ENCODE results near the gene RNFT2.

Gene RNFT2

DNA sequence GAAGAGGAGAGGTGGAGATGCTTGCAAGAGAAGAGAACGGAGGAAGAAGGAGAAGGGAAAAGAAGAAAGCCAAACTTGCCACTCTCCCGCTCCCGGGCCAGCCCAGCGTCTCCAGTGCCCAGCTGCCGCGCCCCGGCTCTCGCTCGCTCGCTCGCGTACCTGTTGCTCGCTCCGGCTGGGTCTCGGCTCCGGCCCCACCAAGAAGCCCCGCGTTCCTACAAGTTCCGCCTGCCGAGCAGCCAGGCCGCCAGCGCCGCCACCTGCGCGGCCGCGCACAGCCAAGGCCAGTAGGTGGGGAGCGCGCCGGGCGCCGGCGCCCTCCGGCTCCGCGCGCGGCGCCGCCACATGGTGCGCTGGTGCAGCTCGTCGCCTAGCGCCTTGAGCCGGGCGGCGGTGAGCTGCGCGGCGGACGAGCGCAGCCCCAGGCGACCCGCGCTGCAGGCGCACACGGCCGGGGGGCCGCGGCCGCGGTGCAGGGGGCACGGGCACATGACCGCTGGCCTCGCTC is 142.8 kb downstream of the RNFT2 start:
- DNase-seq: peak in 1 of 2 experiments; percentile 72

DNA sequence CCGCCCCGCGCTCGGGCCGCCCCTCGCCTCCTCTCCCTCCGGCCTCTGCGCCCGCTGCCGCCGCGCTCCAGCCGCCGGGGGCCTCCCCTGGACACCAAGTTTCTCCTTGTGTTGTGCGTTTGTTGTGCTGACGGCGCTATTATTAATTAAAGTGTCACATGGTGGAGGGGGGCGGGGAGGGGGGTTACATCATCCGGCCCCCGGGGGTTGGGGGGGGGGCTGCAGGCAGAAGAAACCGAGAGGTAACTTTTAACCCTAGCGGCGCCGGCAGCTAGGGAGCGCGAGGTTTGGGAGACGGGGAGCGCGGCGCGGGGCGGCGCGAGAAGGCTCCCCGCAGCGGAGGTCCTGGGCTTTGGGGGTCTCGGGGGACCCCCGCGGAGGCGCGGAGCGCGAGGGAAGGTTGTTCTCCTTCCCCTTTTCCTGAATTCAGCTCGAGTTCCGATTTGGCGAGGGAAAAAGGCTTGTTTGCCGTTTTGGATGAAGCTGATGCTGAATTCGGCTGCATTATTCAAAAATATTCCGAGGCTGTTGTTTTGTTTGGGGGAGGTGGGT is 143.3 kb downstream of the RNFT2 start, which contains the start of gene HRK:
TSS of gene HRK (minus strand) at position 117 of the 552 bp plus-strand sequence. CDS start 134 bp downstream, outside the sequence.
- no peak for DNase-seq

DNA sequence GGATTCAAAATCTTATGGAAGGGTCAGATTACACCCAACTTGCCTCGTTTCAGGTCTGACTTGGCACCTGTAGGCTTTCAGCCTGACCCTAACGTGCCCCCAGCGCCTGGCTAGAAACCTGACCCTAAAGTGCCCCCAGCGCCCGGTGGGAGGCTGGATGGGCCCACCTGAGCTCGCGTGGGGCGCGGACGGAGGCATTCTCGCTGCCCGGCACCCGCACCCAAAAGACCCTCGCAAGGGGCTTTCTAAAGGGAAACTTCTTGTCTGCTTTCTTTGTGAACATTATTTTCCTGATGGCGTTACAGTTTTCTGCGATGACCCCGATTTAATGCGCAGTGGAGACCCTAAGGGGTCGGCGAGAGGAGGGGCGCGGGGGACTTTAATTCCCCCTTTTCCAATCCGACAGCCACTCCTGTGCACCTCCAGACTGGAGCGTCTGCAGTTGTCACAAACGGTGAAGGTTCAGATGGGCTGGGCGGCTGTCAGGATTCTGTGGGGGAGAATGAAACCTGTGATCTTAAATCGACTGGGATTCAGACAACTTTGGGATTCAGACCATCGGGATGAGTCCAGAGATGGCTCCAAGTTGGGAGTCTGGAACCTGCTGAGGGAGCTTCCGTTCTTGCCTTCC is 143.9 kb downstream of the RNFT2 start:
- no peak for DNase-seq

DNA sequence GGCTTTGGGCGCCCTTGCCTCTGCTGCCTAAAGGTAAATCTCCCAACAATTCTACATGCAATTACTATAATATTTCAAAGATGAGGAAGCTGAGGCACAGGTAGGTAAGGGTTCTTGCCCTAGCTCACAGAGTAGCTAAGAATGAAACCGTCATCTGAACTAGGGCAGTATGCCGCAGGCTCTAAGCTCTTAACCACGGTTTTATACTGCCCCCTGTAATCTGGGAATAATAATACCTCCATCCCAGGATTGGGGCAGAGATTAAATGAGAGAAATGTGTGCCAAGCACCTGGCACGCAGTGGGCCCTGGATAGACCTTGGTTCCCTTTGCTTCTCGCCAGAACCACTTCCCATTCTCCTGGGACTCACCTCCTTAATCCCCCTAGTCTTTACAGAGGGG is 144.6 kb downstream of the RNFT2 start:
- DNase-seq: peak in 1 of 2 experiments; percentile 76

DNA sequence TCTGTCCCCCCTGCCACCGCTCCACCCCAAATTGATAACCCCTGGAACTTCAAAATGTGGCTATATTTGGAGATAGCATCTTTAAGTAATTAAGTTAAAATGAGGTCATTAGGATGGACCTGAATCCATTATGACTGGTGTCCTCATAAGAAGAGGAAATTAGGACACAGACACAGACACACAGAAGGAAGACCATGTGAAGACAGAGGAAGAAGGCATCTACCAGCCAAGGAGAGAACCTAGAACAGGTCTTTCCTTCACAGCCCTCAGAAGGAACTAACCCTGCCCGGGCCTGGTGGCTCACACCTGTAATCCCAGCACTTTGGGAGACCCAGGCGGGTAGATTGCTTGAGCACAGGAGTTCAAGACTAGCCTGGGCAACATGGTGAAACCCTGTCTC is 146.8 kb downstream of the RNFT2 start:
- DNase-seq: no peak

GRCh38 chr12:116885491-116885890 is 147.4 kb downstream of the RNFT2 start:
- no peak for DNase-seq

DNA sequence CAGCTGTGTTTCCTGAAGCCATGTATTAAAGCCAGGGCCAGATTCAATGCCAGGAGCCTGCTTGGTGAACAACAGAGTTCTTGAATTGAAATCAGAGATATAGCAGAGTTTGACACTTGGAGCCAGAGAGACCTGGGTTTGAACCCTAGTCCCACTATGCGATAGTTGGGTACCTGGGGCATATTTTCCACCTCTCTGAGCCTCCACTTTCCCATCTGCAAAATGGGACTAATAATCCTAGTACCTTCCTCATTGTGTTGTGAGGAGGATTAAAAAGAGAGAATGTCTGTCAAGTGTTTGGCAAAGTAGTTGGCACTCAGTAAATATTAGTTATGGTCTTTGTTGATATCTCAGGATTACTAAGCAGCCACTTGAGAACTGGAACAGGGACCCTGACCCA is 149.1 kb downstream of the RNFT2 start:
- DNase-seq: peak in 1 of 2 experiments; percentile 28

DNA sequence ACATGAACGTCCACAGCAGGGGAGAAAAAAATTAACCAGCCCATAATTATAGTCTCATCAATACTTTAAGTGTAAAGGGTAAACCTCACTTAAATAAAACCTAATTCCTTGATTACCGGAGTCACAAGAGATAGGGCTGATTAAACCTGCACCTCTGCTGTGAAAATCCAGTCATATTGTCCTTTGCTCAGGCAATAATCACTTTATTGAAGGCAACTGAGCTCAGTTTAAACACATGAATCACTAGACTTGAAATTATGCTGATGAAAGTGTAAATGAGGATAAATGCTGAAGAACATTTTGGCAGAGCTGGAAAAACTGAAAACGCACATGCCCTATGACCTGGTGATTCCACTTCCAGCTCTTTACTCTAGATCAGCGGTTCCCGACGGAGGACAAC is 149.8 kb downstream of the RNFT2 start:
- no peak for DNase-seq

GRCh38 chr12:116890330-116890729 is 152.2 kb downstream of the RNFT2 start:
- no peak for DNase-seq

DNA sequence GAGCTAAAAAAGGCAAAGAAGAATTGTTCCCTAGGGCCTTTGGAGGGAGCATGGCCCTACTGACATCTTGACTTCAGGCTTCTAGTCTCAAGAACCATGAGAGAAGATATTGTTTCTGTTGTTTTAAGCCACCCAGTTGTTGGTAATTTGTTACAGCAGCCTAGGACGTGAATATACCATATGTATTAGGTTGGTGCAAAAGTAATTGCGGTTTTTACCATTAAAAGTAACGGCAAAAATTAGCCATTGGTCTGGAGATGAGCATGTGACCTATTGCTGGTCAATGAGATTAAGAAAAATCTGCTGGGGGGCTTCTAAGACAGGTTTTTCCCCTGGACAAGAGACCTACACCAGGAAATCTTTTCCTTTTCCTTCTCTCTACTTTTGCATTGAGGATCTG is 152.9 kb downstream of the RNFT2 start:
- DNase-seq: no peak

- DNase-seq: no peak
Measured at GRCh38 chr12:116892349-116893140, 154.4 kb downstream of the RNFT2 start.

DNA sequence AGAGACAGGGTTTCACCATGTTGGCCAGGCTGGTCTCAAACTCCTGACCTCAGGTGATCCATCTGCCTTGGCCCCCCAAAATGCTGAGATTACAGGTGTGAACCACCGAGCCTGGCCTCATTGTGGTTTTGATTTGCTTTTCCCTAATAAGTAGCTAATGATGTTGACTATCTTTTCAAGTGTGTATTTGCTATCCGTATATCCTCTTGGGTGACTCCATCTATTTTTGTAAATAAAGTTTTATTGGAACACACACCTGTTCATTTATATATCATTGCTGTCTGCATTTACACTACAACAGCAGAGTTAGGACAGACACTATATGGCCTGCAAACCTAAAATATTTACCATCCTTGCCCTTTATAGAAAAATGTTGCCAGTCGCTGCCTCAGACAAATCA is 156.8 kb downstream of the RNFT2 start:
- DNase-seq: no peak

DNA sequence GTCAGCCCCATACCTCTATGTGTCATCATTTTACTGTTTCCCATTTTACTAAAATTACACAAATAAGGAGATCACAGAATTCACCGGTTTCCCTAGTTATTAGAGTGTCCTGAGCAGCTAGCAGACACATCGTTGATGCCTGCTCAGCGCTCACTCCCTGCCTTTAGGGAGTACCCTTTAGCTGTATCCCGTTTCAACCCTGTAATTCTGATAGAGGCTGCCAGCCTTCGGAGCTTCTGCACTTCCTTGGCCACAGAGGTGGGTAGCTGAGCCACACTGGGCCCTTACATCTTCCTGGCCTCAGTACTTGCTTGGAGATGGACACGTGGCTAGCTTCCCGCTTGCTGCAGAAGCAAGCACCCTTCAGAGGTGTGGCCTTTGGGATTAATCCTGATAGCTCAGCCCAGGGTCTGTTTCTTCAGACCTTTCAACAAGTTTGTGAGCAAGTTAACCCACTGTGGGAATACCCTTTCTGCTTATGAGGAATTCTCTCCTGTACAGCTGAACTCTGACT is 158.4 kb downstream of the RNFT2 start:
- no peak for DNase-seq

GRCh38 chr12:116897476-116897875 is 159.4 kb downstream of the RNFT2 start:
- DNase-seq: no peak

DNA sequence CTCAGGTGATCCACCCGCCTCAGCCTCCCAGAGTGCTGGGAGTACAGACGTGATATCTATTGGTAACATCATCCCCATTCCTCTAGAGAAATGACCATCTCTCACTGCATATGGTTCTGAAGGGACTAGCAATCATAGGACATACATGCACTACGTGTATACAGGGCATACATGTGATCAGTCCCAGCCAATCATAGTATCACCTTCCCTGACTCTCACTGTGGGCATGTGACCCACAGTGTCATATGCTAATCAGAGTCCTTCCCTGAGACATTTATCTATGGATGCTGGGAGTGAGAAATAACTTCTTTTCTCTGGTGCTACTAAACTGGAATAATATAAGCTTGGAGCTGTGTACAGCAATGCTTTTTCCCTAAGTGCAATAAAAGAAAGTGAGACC is 160.6 kb downstream of the RNFT2 start:
- DNase-seq: no peak

GRCh38 chr12:116901612-116902011 is 163.5 kb downstream of the RNFT2 start:
- no peak for DNase-seq
